Measurements from ENCODE around the gene ARID1B. TPM values are rescaled to one million over a fixed set of nuclear protein-coding genes. Genes with fewer than 3 reads are reported as not detected.

ARID1B gene
- total and polyA plus RNA-seq, 8 donors: 67.6 to 102 (median 99.0) TPM

DNA sequence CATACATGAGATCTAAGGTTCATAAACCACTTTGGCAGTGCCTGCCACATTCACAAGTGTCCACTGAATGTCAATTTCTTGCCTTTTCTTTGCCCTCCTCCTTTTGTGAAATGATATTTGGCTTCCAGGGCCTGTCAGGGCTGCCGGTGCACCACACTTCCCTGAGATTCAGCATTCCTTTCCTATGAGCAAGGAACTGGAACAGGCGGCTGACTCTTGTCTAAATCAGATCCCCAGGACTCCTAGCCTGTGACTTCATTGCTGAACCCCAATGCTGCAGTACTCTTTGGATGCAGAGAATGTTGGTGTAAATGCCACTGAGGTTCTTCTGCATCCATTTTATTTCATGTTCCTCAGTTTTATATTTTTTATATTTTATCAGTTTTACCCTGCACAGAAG is 172.2 kb downstream of the ARID1B start:
- ATAC-seq: peak; percentile 79

DNA sequence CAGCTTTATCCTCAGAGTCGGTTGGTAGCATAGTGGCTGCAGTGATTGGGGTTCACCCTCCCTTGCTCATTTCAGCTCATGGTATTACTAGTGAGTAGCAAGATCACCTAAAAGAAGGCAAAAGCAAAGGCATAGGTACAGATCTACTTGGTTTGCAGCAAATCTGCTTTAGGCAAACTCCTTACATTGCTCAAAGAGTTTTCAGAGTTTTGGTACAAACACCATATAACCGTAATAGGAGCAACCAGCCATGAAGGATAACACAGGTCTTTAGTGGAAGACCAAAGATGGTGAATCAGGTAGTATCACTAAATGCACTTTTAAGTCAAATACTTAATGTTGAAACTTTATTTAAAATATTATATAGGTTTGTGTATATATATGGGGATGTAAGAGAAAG is 172.9 kb downstream of the ARID1B start:
- H3K27ac ChIP-seq: no peak overlapping the region
- intact Hi-C loops (cut with DNase I): no loop called here
- TF ChIP-seq CTCF (IDR thresholded peaks at IDR 0.05): no peak
- no peaks in the 10 kb centered on the region for H3K36me3 ChIP-seq
- DNase-seq: no peak
- H3K4me1 ChIP-seq: peaks cover 3 to 38% of the 10 kb centered on the region in 2 donors
- H3K27me3 ChIP-seq: no peaks in the 10 kb centered on the region
- ATAC-seq: no peak
- H3K9me3 ChIP-seq: no peaks in the 10 kb centered on the region
- H3K4me3 ChIP-seq: no peak overlapping the region

More for the DNA sequence above, 172.2 kb downstream of the ARID1B start:
- Histone ChIP-seq H3K4me3 (no peak overlapping the region), H3K27me3 (no peaks in the 10 kb centered on the region), H3K27ac (peak overlapping the region; percentile 1 to 20), H3K36me3 (no peaks in the 10 kb centered on the region), H3K9me3 (no peaks in the 10 kb centered on the region), H3K4me1 (peaks cover 3 to 34% of the 10 kb centered on the region in 2 donors)
- no peak for DNase-seq
- intact Hi-C loops (cut with DNase I): no loop called here
- no peak for TF ChIP-seq CTCF (IDR thresholded peaks at IDR 0.05)

DNA sequence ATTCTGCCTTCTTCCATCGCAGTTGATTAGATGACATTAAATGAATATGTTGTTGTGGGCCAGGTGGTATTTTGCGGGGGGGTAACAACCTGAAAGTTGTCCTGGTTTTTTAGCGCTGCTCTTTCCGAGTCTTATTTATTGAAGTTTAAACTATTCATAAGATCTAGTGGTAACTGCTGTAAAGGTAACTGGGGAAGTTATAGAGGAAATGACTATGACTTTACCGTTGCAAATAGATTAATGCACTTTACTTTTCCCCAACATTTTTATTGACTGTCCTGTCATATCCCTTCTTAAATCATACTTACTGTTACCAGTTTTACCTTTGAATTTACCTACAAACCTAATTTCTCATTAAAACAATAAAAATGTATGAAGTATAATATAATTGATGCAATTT is 173.4 kb downstream of the ARID1B start:
- ATAC-seq (no peak), DNase-seq (no peak)
- no peak for TF ChIP-seq CTCF (IDR thresholded peaks at IDR 0.05)
- H3K4me1 ChIP-seq: peaks cover 3 to 41% of the 10 kb centered on the region in 2 donors
- H3K27me3 ChIP-seq: no peaks in the 10 kb centered on the region
- no peaks in the 10 kb centered on the region for H3K36me3 ChIP-seq
- H3K27ac ChIP-seq: no peak overlapping the region
- no peak overlapping the region for H3K4me3 ChIP-seq
- intact Hi-C loops (cut with DNase I): no loop called here
- H3K9me3 ChIP-seq: no peaks in the 10 kb centered on the region

- H3K9me3 ChIP-seq: no peaks in the 10 kb centered on the region
- no peaks in the 10 kb centered on the region for H3K36me3 ChIP-seq
- ATAC-seq (no peak), DNase-seq (no peak)
- H3K27me3 ChIP-seq: no peaks in the 10 kb centered on the region
- peaks cover 0 to 51% of the 10 kb centered on the region in 2 donors for H3K4me1 ChIP-seq
- H3K27ac ChIP-seq: no peak overlapping the region
- intact Hi-C loops (cut with DNase I): no loop called here
- no peak for TF ChIP-seq CTCF (IDR thresholded peaks at IDR 0.05)
- no peak overlapping the region for H3K4me3 ChIP-seq
Measured at GRCh38 chr6:156952401-156952800, 175.2 kb downstream of the ARID1B start.

- TF ChIP-seq CTCF (IDR thresholded peaks at IDR 0.05): no peak
- Histone ChIP-seq H3K36me3 (no peaks in the 10 kb centered on the region), H3K4me3 (no peak overlapping the region), H3K4me1 (peaks cover 0 to 49% of the 10 kb centered on the region in 2 donors), H3K27me3 (no peaks in the 10 kb centered on the region), H3K27ac (peak overlapping the region in 1 of 2 donors; percentile 3), H3K9me3 (no peaks in the 10 kb centered on the region)
- DNase-seq (no peak), ATAC-seq (no peak)
- intact Hi-C loops (cut with DNase I): no loop called here
Measured at GRCh38 chr6:156953127-156953478, 175.9 kb downstream of the ARID1B start.
